Mammary epithelial cell (primary cell): Measurements from ENCODE around the gene WEE2.
"Not testable (repeated sequence)": the region's sequence is repeated elsewhere in the genome, so short reads cannot be mapped to it uniquely, and the experiment has no call there.

Experiments used
- EZH2 ChIP-seq: IDR thresholded peaks from 2 replicates; pipeline ENCODE4 v1.6.1; 2012; ENCODE audit warnings: low read length, inconsistent platforms, borderline replicate concordance
- TF ChIP-seq, protein P1 (sequence below), 2 donors: IDR thresholded peaks in 1 of 2; conservative IDR thresholded peaks in 1 of 2; 2 replicates each; pipeline ENCODE4 v1.5.1; 2011 to 2012; ENCODE audit warnings: inconsistent platforms in 2 of 2, low read length in 2 of 2, mild to moderate bottlenecking in 2 of 2, control low read depth in 1 of 2, low read depth in 1 of 2; ENCODE audit not compliant: insufficient read depth in 1 of 2; ENCODE audit errors: extremely low read depth in 1 of 2

DNA sequence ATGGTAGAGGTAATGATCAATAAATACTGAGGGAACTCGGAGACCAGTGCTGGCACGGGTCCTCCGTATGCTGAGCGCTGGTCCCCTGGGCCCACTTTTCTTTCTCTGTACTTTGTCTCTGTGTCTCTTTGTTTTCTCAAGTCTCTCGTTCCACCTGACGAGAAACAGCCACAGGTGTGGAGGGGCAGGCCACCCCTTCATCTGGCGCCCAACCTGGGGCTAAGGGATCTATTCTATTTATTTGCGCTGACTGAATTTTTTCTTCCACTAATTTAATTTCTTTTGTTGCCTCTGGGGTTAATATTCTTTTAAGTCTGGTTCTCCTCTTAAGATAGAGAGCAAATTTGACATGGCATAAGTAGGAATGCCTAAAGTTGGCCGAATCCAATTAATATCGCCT is 43.8 kb downstream of the WEE2 start:
- TF ChIP-seq, protein P1, sequence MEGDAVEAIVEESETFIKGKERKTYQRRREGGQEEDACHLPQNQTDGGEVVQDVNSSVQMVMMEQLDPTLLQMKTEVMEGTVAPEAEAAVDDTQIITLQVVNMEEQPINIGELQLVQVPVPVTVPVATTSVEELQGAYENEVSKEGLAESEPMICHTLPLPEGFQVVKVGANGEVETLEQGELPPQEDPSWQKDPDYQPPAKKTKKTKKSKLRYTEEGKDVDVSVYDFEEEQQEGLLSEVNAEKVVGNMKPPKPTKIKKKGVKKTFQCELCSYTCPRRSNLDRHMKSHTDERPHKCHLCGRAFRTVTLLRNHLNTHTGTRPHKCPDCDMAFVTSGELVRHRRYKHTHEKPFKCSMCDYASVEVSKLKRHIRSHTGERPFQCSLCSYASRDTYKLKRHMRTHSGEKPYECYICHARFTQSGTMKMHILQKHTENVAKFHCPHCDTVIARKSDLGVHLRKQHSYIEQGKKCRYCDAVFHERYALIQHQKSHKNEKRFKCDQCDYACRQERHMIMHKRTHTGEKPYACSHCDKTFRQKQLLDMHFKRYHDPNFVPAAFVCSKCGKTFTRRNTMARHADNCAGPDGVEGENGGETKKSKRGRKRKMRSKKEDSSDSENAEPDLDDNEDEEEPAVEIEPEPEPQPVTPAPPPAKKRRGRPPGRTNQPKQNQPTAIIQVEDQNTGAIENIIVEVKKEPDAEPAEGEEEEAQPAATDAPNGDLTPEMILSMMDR (conservative IDR thresholded peaks at IDR 0.05 in 1 of 2, IDR thresholded peaks at IDR 0.05 in 1 of 2; ENCODE audit: extremely low read depth in 1 of 2, insufficient read depth in 1 of 2, low read depth in 1 of 2, low read length in 2 of 2), result not testable (repeated sequence)
- not testable (repeated sequence) for TF ChIP-seq EZH2
